Measurements from ENCODE around the gene CD151.

CD151 gene

GRCh38 chr11:801097-801780 lies 31.5 kb upstream of the CD151 start:
- no peak for DNase-seq (ENCODE audit: low read depth in 1 of 2, low spot score in 1 of 2)
- in situ Hi-C loops (cut with HindIII; ENCODE audit: low pct_unique_long_range_greater_than_20kb, low sequenced_read_pairs): no loop called here
- TF ChIP-seq JUND (IDR thresholded peaks at IDR 0.05; ENCODE audit: low read depth): no peak

- DNase-seq (ENCODE audit: low read depth in 1 of 2, low spot score in 1 of 2): no peak
- TF ChIP-seq JUND (IDR thresholded peaks at IDR 0.05; ENCODE audit: low read depth): no peak
- in situ Hi-C loops (cut with HindIII; ENCODE audit: low pct_unique_long_range_greater_than_20kb, low sequenced_read_pairs): no loop called here
These were observed 30.6 kb upstream of the CD151 start for GRCh38 chr11:802018-802617.

- DNase-seq (ENCODE audit: low read depth in 1 of 2, low spot score in 1 of 2): no peak
- no peak for TF ChIP-seq JUND (IDR thresholded peaks at IDR 0.05; ENCODE audit: low read depth)
- in situ Hi-C loops (cut with HindIII; ENCODE audit: low pct_unique_long_range_greater_than_20kb, low sequenced_read_pairs): no loop called here
These were observed 29.9 kb upstream of the CD151 start for GRCh38 chr11:802693-803466.

GRCh38 chr11:803467-803742 lies 29.3 kb upstream of the CD151 start:
- no peak for TF ChIP-seq JUND (IDR thresholded peaks at IDR 0.05; ENCODE audit: low read depth)
- in situ Hi-C loops (cut with HindIII; ENCODE audit: low pct_unique_long_range_greater_than_20kb, low sequenced_read_pairs): no loop called here
- no peak for DNase-seq (ENCODE audit: low read depth in 1 of 2, low spot score in 1 of 2)

- DNase-seq (ENCODE audit: low read depth in 1 of 2, low spot score in 1 of 2): no peak
- TF ChIP-seq JUND (IDR thresholded peaks at IDR 0.05; ENCODE audit: low read depth): no peak
- in situ Hi-C loops (cut with HindIII; ENCODE audit: low pct_unique_long_range_greater_than_20kb, low sequenced_read_pairs): no loop called here
These were observed 28.8 kb upstream of the CD151 start for GRCh38 chr11:803770-804598.

GRCh38 chr11:804599-804964 lies 28.2 kb upstream of the CD151 start:
- no peak for TF ChIP-seq JUND (IDR thresholded peaks at IDR 0.05; ENCODE audit: low read depth)
- in situ Hi-C loops (cut with HindIII; ENCODE audit: low pct_unique_long_range_greater_than_20kb, low sequenced_read_pairs): no loop called here
- no peak for DNase-seq (ENCODE audit: low read depth in 1 of 2, low spot score in 1 of 2)

- TF ChIP-seq JUND (IDR thresholded peaks at IDR 0.05; ENCODE audit: low read depth): no peak
- in situ Hi-C loops (cut with HindIII; ENCODE audit: low pct_unique_long_range_greater_than_20kb, low sequenced_read_pairs): no loop called here
- no peak for DNase-seq (ENCODE audit: low read depth in 1 of 2, low spot score in 1 of 2)
These were observed 24.1 kb upstream of the CD151 start for GRCh38 chr11:808427-809286.

- in situ Hi-C loops (cut with HindIII; ENCODE audit: low pct_unique_long_range_greater_than_20kb, low sequenced_read_pairs): no loop called here
- TF ChIP-seq JUND (IDR thresholded peaks at IDR 0.05; ENCODE audit: low read depth): no peak
- DNase-seq (ENCODE audit: low read depth in 1 of 2, low spot score in 1 of 2): peak; percentile 85 to 96
These were observed 23.3 kb upstream of the CD151 start, which contains the start of gene RPLP2 for GRCh38 chr11:809287-810039. Gene RPLP2 (plus strand): TSS chr11:809967. CDS start chr11:810235, 268 bp downstream.

GRCh38 chr11:810040-810567 lies 22.6 kb upstream of the CD151 start:
- no peak for DNase-seq (ENCODE audit: low read depth in 1 of 2, low spot score in 1 of 2)
- in situ Hi-C loops (cut with HindIII; ENCODE audit: low pct_unique_long_range_greater_than_20kb, low sequenced_read_pairs): no loop called here
- no peak for TF ChIP-seq JUND (IDR thresholded peaks at IDR 0.05; ENCODE audit: low read depth)

- in situ Hi-C loops (cut with HindIII; ENCODE audit: low pct_unique_long_range_greater_than_20kb, low sequenced_read_pairs): no loop called here
- no peak for TF ChIP-seq JUND (IDR thresholded peaks at IDR 0.05; ENCODE audit: low read depth)
- peak in 1 of 2 experiments; percentile 49 for DNase-seq (ENCODE audit: low read depth in 1 of 2, low spot score in 1 of 2)
These were observed 21.1 kb upstream of the CD151 start for GRCh38 chr11:811446-812245.

Data from T47D (cell line).